Measurements from ENCODE around the gene ST6GALNAC2.

Gene ST6GALNAC2

DNA sequence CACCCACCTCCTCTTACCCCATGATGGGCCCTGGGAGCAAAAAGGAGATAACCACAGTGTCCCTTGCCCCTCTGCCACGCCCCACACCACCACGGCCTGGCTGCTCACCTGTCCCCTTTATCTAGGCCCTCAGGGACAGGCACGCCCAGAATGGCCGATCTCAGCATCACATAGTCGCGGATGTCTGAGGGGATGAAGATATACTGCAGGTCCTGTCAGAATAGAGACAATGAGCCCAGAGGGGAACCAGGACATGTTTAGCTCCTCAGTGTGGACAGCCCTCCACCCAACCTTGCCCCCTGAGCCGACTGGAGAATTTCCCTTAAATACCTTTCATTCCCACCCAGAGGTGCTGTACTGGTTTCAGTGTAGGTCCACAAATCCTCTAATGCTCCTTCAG lies 15.2 kb downstream of the ST6GALNAC2 start:
- H3K4me1 Mint-ChIP-seq: peaks cover 1% of the 10 kb centered on the region
- H3K27ac Mint-ChIP-seq: no peak overlapping the region
- peaks cover 9% of the 10 kb centered on the region for H3K36me3 Mint-ChIP-seq (ENCODE audit: low read depth)
- no peaks in the 10 kb centered on the region for H3K9me3 Mint-ChIP-seq
- H3K27me3 Mint-ChIP-seq (ENCODE audit: low read depth): peaks cover 6% of the 10 kb centered on the region
- no peak for TF ChIP-seq CTCF (IDR thresholded peaks at IDR 0.05; ENCODE audit: unreplicated experiment in 3 of 3)
- no peak overlapping the region for H3K4me3 Mint-ChIP-seq

DNA sequence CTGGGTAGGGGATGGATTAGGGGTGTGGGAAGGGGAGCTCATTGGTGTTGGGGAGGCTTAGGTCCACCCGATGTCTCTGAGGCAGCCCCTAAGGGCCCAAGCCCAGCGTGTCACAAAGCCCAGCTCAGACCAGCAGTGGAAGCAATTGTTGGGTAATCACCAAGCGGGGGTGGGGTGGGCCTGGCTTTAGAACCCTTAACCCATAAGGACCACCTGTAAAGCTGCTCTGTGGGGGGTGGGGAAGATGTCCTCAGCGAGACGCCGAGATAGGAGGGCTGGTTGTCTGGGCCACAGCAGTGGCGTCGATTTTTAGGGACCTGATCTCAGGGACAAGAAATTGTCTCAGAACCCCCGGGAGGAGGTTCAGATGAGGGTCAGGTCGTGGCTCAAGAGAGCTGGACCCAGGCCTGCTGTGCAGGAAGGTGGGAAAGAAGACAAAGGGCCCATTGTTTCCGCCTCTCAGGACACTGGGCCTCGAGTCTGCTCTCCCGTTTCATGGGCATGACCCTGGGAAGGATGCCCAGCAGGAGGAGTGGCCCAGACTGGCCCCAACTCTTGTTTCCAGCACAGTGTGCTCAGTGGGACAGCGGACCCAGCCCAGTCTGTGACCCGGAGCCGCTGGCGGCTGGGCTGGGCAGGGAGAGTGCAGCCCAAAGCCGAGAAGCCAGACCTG lies 15.9 kb downstream of the ST6GALNAC2 start:
- Mint-ChIP-seq H3K4me1 (peaks cover 6% of the 10 kb centered on the region), H3K9me3 (no peaks in the 10 kb centered on the region), H3K36me3 (ENCODE audit: low read depth) (peaks cover 16% of the 10 kb centered on the region), H3K27me3 (ENCODE audit: low read depth) (peaks cover 6% of the 10 kb centered on the region), H3K27ac (no peak overlapping the region), H3K4me3 (no peak overlapping the region)
- TF ChIP-seq CTCF (IDR thresholded peaks at IDR 0.05; ENCODE audit: unreplicated experiment in 3 of 3): no peak

GRCh38 chr17:76568811-76569221 lies 16.8 kb downstream of the ST6GALNAC2 start:
- no peak overlapping the region for H3K27ac Mint-ChIP-seq
- H3K4me3 Mint-ChIP-seq: no peak overlapping the region
- H3K4me1 Mint-ChIP-seq: peaks cover 6% of the 10 kb centered on the region
- no peak for TF ChIP-seq CTCF (IDR thresholded peaks at IDR 0.05; ENCODE audit: unreplicated experiment in 3 of 3)
- peaks cover 21% of the 10 kb centered on the region for H3K36me3 Mint-ChIP-seq (ENCODE audit: low read depth)
- peaks cover under 1% of the 10 kb centered on the region for H3K27me3 Mint-ChIP-seq (ENCODE audit: low read depth)
- no peaks in the 10 kb centered on the region for H3K9me3 Mint-ChIP-seq

GRCh38 chr17:76567634-76568432 lies 17.8 kb downstream of the ST6GALNAC2 start:
- no peak for TF ChIP-seq CTCF (IDR thresholded peaks at IDR 0.05; ENCODE audit: unreplicated experiment in 3 of 3)
- Mint-ChIP-seq H3K4me1 (peaks cover 8% of the 10 kb centered on the region), H3K9me3 (no peaks in the 10 kb centered on the region), H3K27ac (peak overlapping the region in 1 of 3 experiments; percentile 80), H3K4me3 (no peak overlapping the region), H3K27me3 (ENCODE audit: low read depth) (no peaks in the 10 kb centered on the region), H3K36me3 (ENCODE audit: low read depth) (peaks cover 24% of the 10 kb centered on the region)

- peak overlapping the region in 1 of 3 experiments; percentile 80 for H3K27ac Mint-ChIP-seq
- no peaks in the 10 kb centered on the region for H3K27me3 Mint-ChIP-seq (ENCODE audit: low read depth)
- no peaks in the 10 kb centered on the region for H3K9me3 Mint-ChIP-seq
- H3K36me3 Mint-ChIP-seq (ENCODE audit: low read depth): peaks cover 27% of the 10 kb centered on the region
- peaks cover 11% of the 10 kb centered on the region for H3K4me1 Mint-ChIP-seq
- H3K4me3 Mint-ChIP-seq: no peak overlapping the region
- no peak for TF ChIP-seq CTCF (IDR thresholded peaks at IDR 0.05; ENCODE audit: unreplicated experiment in 3 of 3)
These were observed 18.6 kb downstream of the ST6GALNAC2 start for GRCh38 chr17:76566988-76567431.

All from nephron (organoid).